Smooth muscle cell (in vitro differentiated cells): ENCODE data around the gene RBP3. TPM values are rescaled to one million over a fixed set of nuclear protein-coding genes. Genes with fewer than 3 reads are reported as not detected.

ENCODE experiments used
- DNase-seq: peaks from one replicate; lab custom pipeline; 2025; ENCODE audit not compliant: unreplicated experiment; lab: John Stamatoyannopoulos, UW
- H2AFZ ChIP-seq: fragments of 200-600 bp; sonication (generic); 2 replicates; pipeline ENCODE4 v1.6.0; 2016; ENCODE audit warnings: antibody characterized with exemption, low read depth, mild to moderate bottlenecking
- H3F3A ChIP-seq: fragments of 200-600 bp; sonication (generic); 2 replicates; pipeline ENCODE4 v1.6.0; 2017; ENCODE audit warnings: antibody characterized with exemption, low read depth
- H3K27ac ChIP-seq: fragments of 200-600 bp; sonication (generic); 2 replicates; pipeline ENCODE4 v1.5.1; 2016; ENCODE audit warnings: low read depth, mild to moderate bottlenecking
- H3K27me3 ChIP-seq: fragments of 200-600 bp; sonication (generic); 2 replicates; pipeline ENCODE4 v1.6.1; 2016; ENCODE audit warnings: low read depth, mild to moderate bottlenecking
- H3K36me3 ChIP-seq: fragments of 200-600 bp; sonication (generic); 2 replicates; pipeline ENCODE4 v1.5.1; 2016; ENCODE audit warnings: low read depth
- H3K4me1 ChIP-seq: fragments of 200-600 bp; sonication (generic); 2 replicates; pipeline ENCODE4 v1.5.1; 2016; ENCODE audit warnings: low read depth
- H3K4me2 ChIP-seq: fragments of 200-600 bp; sonication (generic); 2 replicates; pipeline ENCODE4 v1.6.0; 2016; ENCODE audit warnings: mild to moderate bottlenecking
- H3K4me3 ChIP-seq: fragments of 200-600 bp; sonication (generic); 2 replicates; pipeline ENCODE4 v1.5.1; 2016; ENCODE audit warnings: mild to moderate bottlenecking
- H3K79me2 ChIP-seq: fragments of 200-600 bp; sonication (generic); 2 replicates; pipeline ENCODE4 v1.6.0; 2016; ENCODE audit warnings: low read depth, mild to moderate bottlenecking
- H3K9ac ChIP-seq: fragments of 200-600 bp; sonication (generic); 2 replicates; pipeline ENCODE4 v1.6.0; 2016; ENCODE audit warnings: low read depth
- H3K9me3 ChIP-seq: fragments of 200-600 bp; sonication (generic); replicated peaks from 2 replicates; pipeline ENCODE4 v1.5.1; 2016; ENCODE audit warnings: low read depth
- H4K20me1 ChIP-seq: fragments of 200-600 bp; sonication (generic); 2 replicates; pipeline ENCODE4 v1.6.0; 2016; ENCODE audit warnings: low read depth
- WGBS: methylation state at CpG from one replicate; pipeline ENCODE4 v1.1.7; 2016; ENCODE audit warnings: low lambda C conversion rate; 5-methylcytosine and 5-hydroxymethylcytosine counted together
- polyA plus RNA-seq: library from polyadenylated mRNA; unstranded; fragments of >200 nt; fragmentation: Nextera tagmentation; extraction: Ambion mirVana; gene quantifications from 2 replicates; pipeline ENCODE4 v1.2.1, GENCODE V29; 2016
- total RNA-seq: library from RNA; depleted of rRNA; stranded (reverse); fragments of >200 nt; gene quantifications from 2 replicates; pipeline ENCODE4 v1.2.3, GENCODE V29; 2014
- TF ChIP-seq, protein P1 (sequence below): fragments of 200-600 bp; sonication (generic); IDR thresholded peaks from 2 replicates; pipeline ENCODE4 v1.5.1; 2017; ENCODE audit warnings: borderline replicate concordance, mild to moderate bottlenecking, antibody characterized with exemption; ENCODE audit not compliant: insufficient read depth, poor library complexity, severe bottlenecking

Gene RBP3
- total and polyA plus RNA-seq, 2 experiments from 2014 or later: not detected

GRCh38 chr10:47367646-47368045, 19.5 kb downstream of the RBP3 start:
- H3K4me3 ChIP-seq: no peak overlapping the region

GRCh38 chr10:47368431-47369180, 20.4 kb downstream of the RBP3 start:
- Histone ChIP-seq H3K4me3 (no peak overlapping the region), H3K9me3 (no peaks in the 10 kb centered on the region), H3F3A (no peaks in the 10 kb centered on the region), H3K4me1 (no peaks in the 10 kb centered on the region), H3K4me2 (no peak overlapping the region), H4K20me1 (no peaks in the 10 kb centered on the region), H3K27me3 (no peaks in the 10 kb centered on the region), H3K79me2 (no peaks in the 10 kb centered on the region), H3K27ac (no peak overlapping the region), H3K9ac (no peak overlapping the region), H2AFZ (no peak overlapping the region), H3K36me3 (no peaks in the 10 kb centered on the region)
- TF ChIP-seq, protein P1, sequence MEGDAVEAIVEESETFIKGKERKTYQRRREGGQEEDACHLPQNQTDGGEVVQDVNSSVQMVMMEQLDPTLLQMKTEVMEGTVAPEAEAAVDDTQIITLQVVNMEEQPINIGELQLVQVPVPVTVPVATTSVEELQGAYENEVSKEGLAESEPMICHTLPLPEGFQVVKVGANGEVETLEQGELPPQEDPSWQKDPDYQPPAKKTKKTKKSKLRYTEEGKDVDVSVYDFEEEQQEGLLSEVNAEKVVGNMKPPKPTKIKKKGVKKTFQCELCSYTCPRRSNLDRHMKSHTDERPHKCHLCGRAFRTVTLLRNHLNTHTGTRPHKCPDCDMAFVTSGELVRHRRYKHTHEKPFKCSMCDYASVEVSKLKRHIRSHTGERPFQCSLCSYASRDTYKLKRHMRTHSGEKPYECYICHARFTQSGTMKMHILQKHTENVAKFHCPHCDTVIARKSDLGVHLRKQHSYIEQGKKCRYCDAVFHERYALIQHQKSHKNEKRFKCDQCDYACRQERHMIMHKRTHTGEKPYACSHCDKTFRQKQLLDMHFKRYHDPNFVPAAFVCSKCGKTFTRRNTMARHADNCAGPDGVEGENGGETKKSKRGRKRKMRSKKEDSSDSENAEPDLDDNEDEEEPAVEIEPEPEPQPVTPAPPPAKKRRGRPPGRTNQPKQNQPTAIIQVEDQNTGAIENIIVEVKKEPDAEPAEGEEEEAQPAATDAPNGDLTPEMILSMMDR: no peak
- 97% methylated on average over 22 of the region's 24 CpGs for WGBS
- no peak for DNase-seq

More at GRCh38 chr10:47367646-47368045, 19.5 kb downstream of the RBP3 start:
- 95% methylated on average over 11 of the region's 11 CpGs for WGBS
- Histone ChIP-seq H3K9me3 (no peaks in the 10 kb centered on the region), H3K36me3 (no peaks in the 10 kb centered on the region), H3K4me2 (no peak overlapping the region), H2AFZ (no peak overlapping the region), H3F3A (no peaks in the 10 kb centered on the region), H3K27me3 (no peaks in the 10 kb centered on the region), H3K79me2 (no peaks in the 10 kb centered on the region), H3K4me1 (no peaks in the 10 kb centered on the region), H3K9ac (no peak overlapping the region), H4K20me1 (no peaks in the 10 kb centered on the region), H3K27ac (no peak overlapping the region)
- no peak for DNase-seq
- TF ChIP-seq, protein P1: no peak

- TF ChIP-seq, protein P1: no peak
- no peak overlapping the region for H3K4me3 ChIP-seq
- H3K4me2 ChIP-seq: no peak overlapping the region
- no peaks in the 10 kb centered on the region for H3K4me1 ChIP-seq
- H3K27ac ChIP-seq: no peak overlapping the region
- no peak for DNase-seq
- no peak overlapping the region for H3K9ac ChIP-seq
- no peaks in the 10 kb centered on the region for H3K27me3 ChIP-seq
- H3K36me3 ChIP-seq: no peaks in the 10 kb centered on the region
- H4K20me1 ChIP-seq: no peaks in the 10 kb centered on the region
- H3K79me2 ChIP-seq: no peaks in the 10 kb centered on the region
- H3K9me3 ChIP-seq: no peaks in the 10 kb centered on the region
- 95% methylated on average over 9 of the region's 9 CpGs for WGBS
- H2AFZ ChIP-seq: no peak overlapping the region
- no peaks in the 10 kb centered on the region for H3F3A ChIP-seq
Measured at GRCh38 chr10:47369251-47369894, 21.2 kb downstream of the RBP3 start.
